Parathyroid adenoma (tissue), 2 donors: ENCODE measurements around the gene EFCC1.

ENCODE experiments used
- H2AFZ ChIP-seq: fragments of 300-600 bp; sonication (generic); one replicate; pipeline ENCODE4 v1.7.0; 2017; ENCODE audit warnings: antibody characterized with exemption, mild to moderate bottlenecking
- H3K27ac ChIP-seq: fragments of 300-600 bp; sonication (generic); one replicate; pipeline ENCODE4 v1.7.0; 2017
- H3K27me3 ChIP-seq: fragments of 300-600 bp; sonication (generic); one replicate; pipeline ENCODE4 v1.7.0; 2017; ENCODE audit warnings: low read length; ENCODE audit not compliant: control insufficient read depth, insufficient read depth
- H3K36me3 ChIP-seq: fragments of 300-600 bp; sonication (generic); one replicate; pipeline ENCODE4 v1.7.0; 2017; ENCODE audit warnings: low read length; ENCODE audit not compliant: control insufficient read depth, insufficient read depth
- H3K4me1 ChIP-seq: fragments of 300-600 bp; sonication (generic); one replicate; pipeline ENCODE4 v1.7.0; 2017; ENCODE audit warnings: control low read depth
- H3K4me2 ChIP-seq: fragments of 300-600 bp; sonication (generic); one replicate; pipeline ENCODE4 v1.7.0; 2017; ENCODE audit warnings: low read length
- H3K4me3 ChIP-seq: fragments of 300-600 bp; sonication (generic); one replicate; pipeline ENCODE4 v1.7.0; 2017; ENCODE audit warnings: low read depth, low read length
- H3K79me2 ChIP-seq: fragments of 300-600 bp; sonication (generic); one replicate; pipeline ENCODE4 v1.7.0; 2017; ENCODE audit warnings: control low read depth
- H3K9ac ChIP-seq: fragments of 300-600 bp; sonication (generic); one replicate; pipeline ENCODE4 v1.7.0; 2017; ENCODE audit warnings: mild to moderate bottlenecking
- H3K9me3 ChIP-seq: fragments of 300-600 bp; sonication (generic); one replicate; pipeline ENCODE4 v1.7.0; 2017; ENCODE audit warnings: low read length; ENCODE audit not compliant: control insufficient read depth
- CTCF ChIP-seq: fragments of 300-600 bp; sonication (generic); IDR thresholded peaks from one replicate; pipeline ENCODE4 v1.7.0; 2017; ENCODE audit warnings: antibody characterized with exemption, mild to moderate bottlenecking
- donor health status: primary hyperparathyroidism.

The EFCC1 gene

DNA sequence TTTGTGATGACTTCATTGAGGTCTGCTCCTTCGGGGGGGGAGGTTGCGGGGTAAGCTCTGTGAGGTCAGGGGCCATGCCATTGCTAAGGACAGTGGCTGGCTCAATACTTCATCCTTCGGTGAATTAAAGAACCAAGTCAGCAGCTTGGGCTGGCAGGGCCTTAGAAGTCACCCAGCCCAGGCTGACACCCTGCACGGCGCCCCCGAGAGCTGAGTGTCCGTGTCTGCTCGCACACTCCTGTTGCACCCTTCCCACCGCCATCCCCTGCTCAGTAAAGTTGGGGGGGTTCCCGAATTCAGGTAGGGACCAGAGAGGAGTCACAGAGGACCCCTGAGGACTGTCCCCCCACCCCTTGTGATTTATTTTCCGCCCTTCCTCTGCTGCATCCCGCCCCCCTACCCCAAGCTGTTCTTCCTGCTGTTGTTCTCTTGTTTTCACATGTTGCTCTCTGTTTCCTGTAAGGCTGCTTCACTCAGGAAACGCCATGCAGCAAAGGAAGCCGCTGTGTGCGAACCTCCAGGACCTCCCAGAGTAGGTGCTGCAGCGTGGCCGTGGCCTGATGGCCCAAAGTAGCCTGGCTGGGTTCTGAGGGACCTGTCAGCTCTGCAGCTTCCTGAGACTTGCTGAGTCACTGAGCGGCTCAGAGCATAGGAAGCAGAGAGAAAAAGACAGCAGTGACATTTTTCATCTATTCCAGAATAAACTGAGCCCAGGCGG, 14.4 kb downstream of the EFCC1 start:
- Histone ChIP-seq H3K9ac (no peak overlapping the region), H3K4me1 (no peaks in the 10 kb centered on the region), H3K4me3 (no peak overlapping the region), H3K27me3 (no peaks in the 10 kb centered on the region), H3K9me3 (no peaks in the 10 kb centered on the region), H3K79me2 (no peaks in the 10 kb centered on the region), H2AFZ (no peak overlapping the region), H3K36me3 (no peaks in the 10 kb centered on the region), H3K4me2 (no peak overlapping the region), H3K27ac (peak overlapping the region; percentile 67)
- no peak for TF ChIP-seq CTCF

GRCh38 chr3:129016356-129016719, 15.2 kb downstream of the EFCC1 start:
- Histone ChIP-seq H2AFZ (no peak overlapping the region), H3K27ac (peak overlapping the region; percentile 53), H3K4me3 (no peak overlapping the region), H3K79me2 (no peaks in the 10 kb centered on the region), H3K36me3 (no peaks in the 10 kb centered on the region), H3K4me2 (no peak overlapping the region), H3K9ac (no peak overlapping the region), H3K9me3 (no peaks in the 10 kb centered on the region), H3K27me3 (no peaks in the 10 kb centered on the region), H3K4me1 (no peaks in the 10 kb centered on the region)
- TF ChIP-seq CTCF, result no peak

DNA sequence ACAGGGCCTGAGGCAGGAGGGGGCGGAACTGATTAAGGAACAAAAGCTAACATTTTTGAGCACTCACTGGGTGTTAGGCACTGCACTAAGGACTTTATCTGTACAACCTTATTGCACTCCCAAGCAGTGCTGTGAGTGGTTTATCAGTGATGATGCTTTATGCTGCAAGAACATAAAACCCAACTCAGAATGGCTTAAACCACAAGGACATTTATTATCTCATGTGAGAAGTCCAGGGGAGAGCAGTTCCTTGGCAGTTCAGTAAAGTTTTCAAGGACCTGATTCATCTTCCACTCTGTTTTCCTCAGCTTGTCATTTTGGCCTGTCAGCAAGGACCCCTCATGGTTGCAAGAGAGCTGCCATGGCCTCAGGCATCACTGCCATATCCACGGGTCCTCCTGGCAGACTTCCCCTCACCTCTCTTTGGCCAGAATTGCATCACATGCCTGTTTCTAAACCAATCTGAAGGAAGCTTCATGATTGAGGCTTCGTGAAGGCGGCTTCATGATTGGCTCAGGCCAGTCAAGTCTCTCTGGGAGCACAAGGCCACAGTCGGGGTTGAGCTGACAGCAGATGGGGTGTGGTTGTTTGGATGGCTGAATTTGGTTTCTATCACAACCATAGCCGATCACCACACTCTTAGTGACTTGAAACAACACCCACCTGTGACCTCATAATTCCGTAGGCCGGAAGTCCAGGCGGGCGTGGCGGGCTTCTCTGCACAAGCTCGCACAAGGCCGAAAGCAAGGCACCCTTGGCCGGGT, 15.8 kb downstream of the EFCC1 start:
- Histone ChIP-seq H3K9me3 (no peaks in the 10 kb centered on the region), H3K79me2 (no peaks in the 10 kb centered on the region), H3K4me3 (no peak overlapping the region), H3K9ac (no peak overlapping the region), H3K4me1 (no peaks in the 10 kb centered on the region), H3K27ac (peak overlapping the region; percentile 61), H3K27me3 (no peaks in the 10 kb centered on the region), H2AFZ (no peak overlapping the region), H3K4me2 (no peak overlapping the region), H3K36me3 (no peaks in the 10 kb centered on the region)
- TF ChIP-seq CTCF, result no peak

DNA sequence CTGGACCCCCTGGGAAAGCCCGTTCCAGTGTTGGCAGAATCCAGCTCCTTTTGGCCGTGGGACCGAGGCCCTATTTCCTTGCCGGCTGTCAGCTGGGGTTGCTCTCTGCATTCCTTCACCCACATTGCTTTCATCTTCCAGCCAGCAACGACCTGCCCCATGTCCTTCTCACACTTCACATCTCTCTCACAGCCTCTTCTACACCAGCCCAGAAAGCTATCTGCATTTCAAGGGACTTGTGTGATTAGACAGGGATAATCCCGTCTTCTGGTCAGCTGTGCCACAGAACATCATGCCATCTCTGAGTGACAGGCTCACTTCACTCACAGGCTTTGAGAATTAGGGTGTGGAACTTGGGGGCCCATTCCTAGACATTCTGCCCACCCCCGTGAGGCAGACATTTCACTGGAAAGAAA, 16.4 kb downstream of the EFCC1 start:
- Histone ChIP-seq H3K36me3 (no peaks in the 10 kb centered on the region), H3K79me2 (no peaks in the 10 kb centered on the region), H3K9me3 (no peaks in the 10 kb centered on the region), H3K4me1 (no peaks in the 10 kb centered on the region), H3K4me2 (no peak overlapping the region), H3K27ac (peak overlapping the region; percentile 61), H3K27me3 (no peaks in the 10 kb centered on the region), H3K4me3 (no peak overlapping the region), H3K9ac (no peak overlapping the region), H2AFZ (no peak overlapping the region)
- no peak for TF ChIP-seq CTCF
